Coronary artery (tissue), 2 donors: ENCODE measurements around the gene RBFA.
A peak's percentile ranks its signal among the peaks of the same experiment; 100 is the strongest.

Source experiments
- DNase-seq: peaks from one replicate; pipeline ENCODE4 v3.0.0-alpha.2; 2017; ENCODE audit warnings: low spot score
- H3K27ac ChIP-seq, 2 donors: fragments of 200-600 bp; sonication (generic); one replicate each; pipeline ENCODE4 v1.5.1; 2016 to 2019
- H3K4me3 ChIP-seq: fragments of 200-600 bp; sonication (generic); 2 replicates; pipeline ENCODE4 v1.5.1; 2016; ENCODE audit warnings: mild to moderate bottlenecking, moderate library complexity
- TF ChIP-seq, protein P1 (sequence below): fragments of 200-600 bp; sonication (generic); IDR thresholded peaks from one replicate; pipeline ENCODE4 v1.5.1; 2019; ENCODE audit warnings: antibody characterized with exemption

Gene RBFA

DNA sequence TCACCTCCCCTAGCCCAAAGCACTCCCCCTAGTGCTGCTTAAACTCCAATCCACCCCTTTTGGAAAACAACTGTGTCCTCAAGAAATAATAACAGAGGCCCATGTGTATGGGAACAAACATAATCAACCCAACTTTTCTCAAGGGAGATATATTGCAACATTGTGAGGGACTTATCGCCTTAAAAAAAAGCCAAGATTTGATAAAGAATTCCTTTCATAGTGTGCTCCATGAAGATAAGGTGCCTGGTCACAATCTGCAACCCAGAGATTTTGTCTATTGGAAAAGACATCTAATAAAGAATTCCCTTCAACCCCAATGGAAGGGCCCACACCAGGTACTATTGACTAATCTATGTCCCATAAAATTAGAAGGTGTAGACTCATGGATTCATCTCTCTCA, 4.5 kb upstream of the RBFA start:
- no peak for DNase-seq
- TF ChIP-seq, protein P1, sequence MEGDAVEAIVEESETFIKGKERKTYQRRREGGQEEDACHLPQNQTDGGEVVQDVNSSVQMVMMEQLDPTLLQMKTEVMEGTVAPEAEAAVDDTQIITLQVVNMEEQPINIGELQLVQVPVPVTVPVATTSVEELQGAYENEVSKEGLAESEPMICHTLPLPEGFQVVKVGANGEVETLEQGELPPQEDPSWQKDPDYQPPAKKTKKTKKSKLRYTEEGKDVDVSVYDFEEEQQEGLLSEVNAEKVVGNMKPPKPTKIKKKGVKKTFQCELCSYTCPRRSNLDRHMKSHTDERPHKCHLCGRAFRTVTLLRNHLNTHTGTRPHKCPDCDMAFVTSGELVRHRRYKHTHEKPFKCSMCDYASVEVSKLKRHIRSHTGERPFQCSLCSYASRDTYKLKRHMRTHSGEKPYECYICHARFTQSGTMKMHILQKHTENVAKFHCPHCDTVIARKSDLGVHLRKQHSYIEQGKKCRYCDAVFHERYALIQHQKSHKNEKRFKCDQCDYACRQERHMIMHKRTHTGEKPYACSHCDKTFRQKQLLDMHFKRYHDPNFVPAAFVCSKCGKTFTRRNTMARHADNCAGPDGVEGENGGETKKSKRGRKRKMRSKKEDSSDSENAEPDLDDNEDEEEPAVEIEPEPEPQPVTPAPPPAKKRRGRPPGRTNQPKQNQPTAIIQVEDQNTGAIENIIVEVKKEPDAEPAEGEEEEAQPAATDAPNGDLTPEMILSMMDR = no peak
- no peak overlapping the region for H3K4me3 ChIP-seq

DNA sequence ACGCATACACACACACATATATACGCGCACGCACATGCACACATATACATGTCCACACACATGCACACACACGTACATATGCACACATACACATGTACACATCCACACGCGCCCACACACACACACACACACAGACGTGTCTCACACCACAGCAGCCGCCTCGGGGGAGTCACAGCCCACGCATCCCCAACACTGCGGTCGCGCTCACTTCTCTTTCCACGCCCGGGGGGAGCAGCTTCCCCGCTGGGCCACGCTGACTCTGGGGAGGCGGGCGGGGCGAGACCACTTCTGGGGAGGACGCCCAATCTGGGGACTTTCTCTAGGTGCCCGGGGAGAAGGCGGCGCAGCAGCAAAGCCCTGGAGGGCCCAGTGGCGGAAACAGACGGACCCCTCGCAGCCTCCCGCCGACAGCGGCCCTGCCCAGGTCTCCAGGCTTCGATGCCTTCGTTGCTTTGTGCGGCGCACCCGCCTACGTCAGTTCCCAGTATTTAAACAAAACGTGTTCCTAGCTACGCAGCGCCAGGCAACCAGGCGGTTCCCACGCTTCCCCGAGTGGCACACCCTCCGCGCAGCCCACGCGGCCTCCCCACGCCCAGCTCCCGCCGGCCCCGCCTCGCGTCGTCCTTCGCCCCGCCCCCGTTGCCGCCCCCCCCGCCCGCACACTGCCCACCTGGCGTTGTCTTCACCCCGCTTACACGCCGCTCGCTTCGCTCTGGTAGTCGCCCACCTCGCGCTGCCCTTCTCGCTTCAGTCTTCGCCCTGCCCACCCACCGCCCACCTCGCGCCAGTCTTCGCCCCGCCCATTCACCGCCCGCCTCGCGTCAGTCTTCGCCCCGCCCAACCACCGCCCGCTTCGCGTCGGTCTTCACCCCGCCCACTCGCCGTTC, 810 bp upstream of the RBFA start:
- H3K4me3 ChIP-seq = peak overlapping the region; percentile 80

More for the DNA sequence above, 4.5 kb upstream of the RBFA start:
- no peak overlapping the region for H3K27ac ChIP-seq

DNA sequence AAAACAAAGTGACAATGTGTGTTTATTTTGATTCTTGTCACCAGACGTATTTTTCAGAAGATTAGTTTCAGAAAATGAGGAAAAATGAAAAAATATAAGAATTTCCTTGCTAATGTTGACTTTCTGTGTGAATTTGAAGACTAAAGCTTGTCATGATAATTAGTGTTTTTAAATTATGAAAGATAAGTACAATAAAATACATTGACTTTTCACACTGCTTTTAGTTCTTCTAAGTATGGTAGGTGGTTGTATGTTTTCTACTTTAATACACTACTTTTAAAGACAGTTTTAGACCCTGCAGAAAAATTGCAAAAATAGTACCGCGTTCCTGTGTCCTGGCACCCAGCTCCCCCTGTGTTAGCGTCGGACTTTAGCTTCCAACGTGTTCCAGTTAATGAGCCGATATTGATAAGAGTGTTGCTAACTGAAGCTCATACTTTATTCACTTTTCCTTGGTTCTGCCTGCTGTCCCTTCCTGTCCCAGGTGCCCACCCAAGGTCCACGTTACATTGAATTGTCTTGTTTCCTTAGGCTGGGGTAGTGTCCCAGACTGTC, 695 bp downstream of the RBFA start:
- no peak for DNase-seq
- Histone ChIP-seq H3K4me3 (peak overlapping the region; percentile 80), H3K27ac (peak overlapping the region in 1 of 2 donors; percentile 85)
- TF ChIP-seq, protein P1 = no peak

More for the DNA sequence above, 810 bp upstream of the RBFA start:
- H3K27ac ChIP-seq = peak overlapping the region; percentile 68 to 85
- TF ChIP-seq, protein P1 = no peak
- DNase-seq = peak; percentile 96

DNA sequence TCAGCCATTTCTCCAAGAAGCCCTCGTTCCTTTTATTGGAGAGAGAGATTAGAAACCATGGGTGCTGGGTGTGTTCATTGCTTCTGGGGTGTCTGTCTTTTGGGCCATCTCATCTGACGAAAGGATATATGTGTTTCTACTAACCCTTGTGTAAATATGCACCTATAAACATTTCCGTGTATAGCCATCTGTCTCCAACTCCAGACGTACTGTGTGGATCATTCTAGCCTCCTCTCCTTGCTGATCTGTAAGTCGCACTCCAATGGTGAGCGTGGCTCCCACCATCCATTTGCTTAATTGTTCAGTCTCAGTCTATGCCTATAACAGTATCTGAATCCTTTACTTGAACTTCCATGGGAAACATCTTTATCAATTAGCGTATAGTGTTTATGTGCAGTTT, 1.8 kb downstream of the RBFA start:
- TF ChIP-seq, protein P1 = no peak
- DNase-seq = no peak
- Histone ChIP-seq H3K27ac (no peak overlapping the region), H3K4me3 (no peak overlapping the region)

DNA sequence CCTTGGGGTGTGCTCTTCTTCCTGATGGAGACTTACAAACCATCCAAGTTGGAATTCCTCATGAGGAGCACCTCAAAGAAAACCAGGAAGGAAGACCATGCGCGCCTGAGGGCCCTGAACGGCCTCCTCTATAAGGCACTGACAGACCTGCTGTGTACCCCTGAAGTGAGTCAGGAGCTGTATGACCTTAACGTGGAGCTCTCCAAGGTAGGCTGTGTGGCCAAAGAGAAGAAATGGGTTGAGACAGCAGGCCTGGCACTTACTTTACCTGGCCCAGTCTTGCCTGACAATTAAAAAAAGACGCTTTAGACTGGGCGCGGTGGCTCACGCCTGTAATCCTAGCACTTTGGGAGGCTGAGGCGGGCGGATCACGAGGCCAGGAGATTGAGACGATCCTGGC, 3.1 kb downstream of the RBFA start:
- TF ChIP-seq, protein P1 = no peak
- H3K4me3 ChIP-seq = no peak overlapping the region
- DNase-seq = no peak
- H3K27ac ChIP-seq = no peak overlapping the region

DNA sequence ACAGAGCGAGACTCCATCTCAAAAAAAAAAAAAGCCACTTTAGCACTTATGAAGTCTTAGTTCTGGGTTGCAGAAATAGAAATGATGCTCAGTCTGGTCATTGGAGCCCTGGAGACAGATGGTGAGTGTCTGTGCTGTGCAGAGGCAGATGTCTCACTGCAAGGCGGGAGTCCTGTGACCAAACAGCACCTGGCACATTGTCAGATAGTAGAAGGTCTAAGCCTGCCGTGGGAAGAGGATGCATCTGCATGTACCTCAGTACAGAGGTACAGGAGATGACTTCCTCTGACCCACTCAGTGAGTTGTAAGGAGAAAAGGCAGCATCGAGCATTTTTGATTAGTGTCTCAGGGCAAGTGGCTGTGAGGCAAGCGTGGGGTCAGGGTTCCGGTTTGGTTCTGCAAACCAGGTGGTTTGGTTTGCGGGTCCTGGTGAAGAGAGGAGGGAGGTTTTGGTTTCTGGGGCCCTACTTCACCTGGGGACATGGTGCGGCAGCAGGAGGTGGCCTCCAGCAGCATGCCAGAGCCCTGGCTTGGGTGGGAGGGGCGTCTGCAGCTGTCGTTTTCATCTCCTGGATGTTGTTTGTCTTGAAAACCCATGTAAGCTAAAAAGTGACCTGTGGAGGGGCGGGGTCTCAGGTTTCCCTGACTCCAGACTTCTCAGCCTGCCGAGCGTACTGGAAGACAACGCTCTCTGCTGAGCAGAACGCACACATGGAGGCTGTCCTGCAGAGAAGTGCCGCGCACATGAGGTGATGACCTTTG, 3.8 kb downstream of the RBFA start:
- H3K27ac ChIP-seq = no peak overlapping the region
- no peak overlapping the region for H3K4me3 ChIP-seq
- TF ChIP-seq, protein P1 = no peak
- DNase-seq = no peak
